ENCODE measurements around the gene USH1G. TPM values are rescaled to one million over a fixed set of nuclear protein-coding genes. Genes with fewer than 3 reads are reported as not detected.
"Not testable (repeated sequence)": the region's sequence is repeated elsewhere in the genome, so short reads cannot be mapped to it uniquely, and the experiment has no call there.

The USH1G gene
- total RNA-seq = not detected
- long read RNA-seq = 0 reads

- intact Hi-C loops (cut with micrococcal nuclease) = no loop called here
- ATAC-seq = peak; percentile 9
- DNase-seq = no peak
Observed at GRCh38 chr17:74922694-74923537, at the start of gene USH1G. TSS of gene USH1G (minus strand) at chr17:74923255. CDS start at chr17:74923073, 182 bp downstream.

GRCh38 chr17:74972107-74972972 lies 49.3 kb upstream of the USH1G start, which contains the start of gene HID1:
TSS of gene HID1 (minus strand) at chr17:74972759. CDS start at chr17:74972656, 103 bp downstream.
- peak; percentile 87 for ATAC-seq
- intact Hi-C loops (cut with micrococcal nuclease) = no loop called here
- peak; percentile 78 for DNase-seq

GRCh38 chr17:74971842-74972106 lies 48.7 kb upstream of the USH1G start:
- ATAC-seq (peak; percentile 13), DNase-seq (no peak)
- intact Hi-C loops (cut with micrococcal nuclease) = no loop called here

- DNase-seq (no peak), ATAC-seq (no peak)
- intact Hi-C loops (cut with micrococcal nuclease) = no loop called here
Observed at GRCh38 chr17:74971069-74971841, 48.2 kb upstream of the USH1G start.

GRCh38 chr17:74970395-74970794 lies 47.3 kb upstream of the USH1G start:
- DNase-seq = peak; percentile 51
- ATAC-seq = peak; percentile 58
- intact Hi-C loops (cut with micrococcal nuclease) = no loop called here

GRCh38 chr17:74969501-74969900 lies 46.4 kb upstream of the USH1G start:
- ATAC-seq; intact Hi-C loops (cut with micrococcal nuclease); DNase-seq: not testable (repeated sequence)

GRCh38 chr17:74968361-74968780 lies 45.3 kb upstream of the USH1G start:
- ATAC-seq (no peak), DNase-seq (no peak)
- intact Hi-C loops (cut with micrococcal nuclease) = no loop called here

- DNase-seq (no peak), ATAC-seq (no peak)
- intact Hi-C loops (cut with micrococcal nuclease) = no loop called here
Observed at GRCh38 chr17:74964988-74965622, 42.0 kb upstream of the USH1G start.

- no peak for ATAC-seq
- no peak for DNase-seq
- intact Hi-C loops (cut with micrococcal nuclease) = no loop called here
Observed at GRCh38 chr17:74964246-74964761, 41.2 kb upstream of the USH1G start.

GRCh38 chr17:74963656-74964055 lies 40.6 kb upstream of the USH1G start:
- intact Hi-C loops (cut with micrococcal nuclease) = no loop called here
- DNase-seq (no peak), ATAC-seq (no peak)

- no peak for DNase-seq
- intact Hi-C loops (cut with micrococcal nuclease) = no loop called here
- no peak for ATAC-seq
Observed at GRCh38 chr17:74962622-74963394, 39.8 kb upstream of the USH1G start.

GRCh38 chr17:74961657-74962350 lies 38.7 kb upstream of the USH1G start:
- ATAC-seq = peak; percentile 89
- DNase-seq = peak; percentile 87
- intact Hi-C loops (cut with micrococcal nuclease) = no loop called here

- intact Hi-C loops (cut with micrococcal nuclease) = no loop called here
- ATAC-seq (peak; percentile 45), DNase-seq (no peak)
Observed at GRCh38 chr17:74960570-74961342, 37.7 kb upstream of the USH1G start.

GRCh38 chr17:74959826-74960515 lies 36.9 kb upstream of the USH1G start:
- intact Hi-C loops (cut with micrococcal nuclease) = no loop called here
- no peak for ATAC-seq
- DNase-seq = no peak

- peak; percentile 47 for ATAC-seq
- peak; percentile 86 for DNase-seq
- intact Hi-C loops (cut with micrococcal nuclease) = no loop called here
Observed at GRCh38 chr17:74957935-74958740, 35.1 kb upstream of the USH1G start.
